ENCODE measurements around the gene GRPR.

The GRPR gene

GRCh38 chrX:16187024-16187760 is 63.8 kb downstream of the GRPR start:
- Mint-ChIP-seq H3K27ac (no peak overlapping the region), H3K27me3 (peaks cover 27% of the 10 kb centered on the region), H3K4me3 (no peak overlapping the region), H3K4me1 (peaks cover 13% of the 10 kb centered on the region), H3K9me3 (no peaks in the 10 kb centered on the region)
- ATAC-seq, result no peak
- DNase-seq, result no peak

GRCh38 chrX:16188687-16189086 is 65.3 kb downstream of the GRPR start:
- Mint-ChIP-seq H3K9me3 (no peaks in the 10 kb centered on the region), H3K27me3 (peaks cover 20% of the 10 kb centered on the region), H3K27ac (no peak overlapping the region), H3K4me3 (no peak overlapping the region), H3K4me1 (peaks cover 13% of the 10 kb centered on the region)
- no peak for ATAC-seq
- DNase-seq, result no peak

- ATAC-seq (no peak), DNase-seq (no peak)
- H3K9me3 Mint-ChIP-seq, result no peaks in the 10 kb centered on the region
- no peak overlapping the region for H3K4me3 Mint-ChIP-seq
- H3K27ac Mint-ChIP-seq, result peak overlapping the region in 1 of 2 donors; percentile 48
- no peaks in the 10 kb centered on the region for H3K4me1 Mint-ChIP-seq
- H3K27me3 Mint-ChIP-seq, result peaks cover 15% of the 10 kb centered on the region
Observed at GRCh38 chrX:16191605-16192004, 68.2 kb downstream of the GRPR start.

GRCh38 chrX:16196829-16197228 is 73.5 kb downstream of the GRPR start:
- Mint-ChIP-seq H3K27me3 (peaks cover 11% of the 10 kb centered on the region), H3K9me3 (peaks cover 0 to 3% of the 10 kb centered on the region in 2 donors), H3K27ac (no peak overlapping the region), H3K4me3 (no peak overlapping the region), H3K4me1 (no peaks in the 10 kb centered on the region)
- no peak for DNase-seq
- ATAC-seq, result no peak

- H3K4me3 Mint-ChIP-seq, result no peak overlapping the region
- ATAC-seq, result no peak
- no peak overlapping the region for H3K27ac Mint-ChIP-seq
- peaks cover 7% of the 10 kb centered on the region for H3K27me3 Mint-ChIP-seq
- peaks cover 0 to 5% of the 10 kb centered on the region in 2 donors for H3K9me3 Mint-ChIP-seq
- DNase-seq, result no peak
- no peaks in the 10 kb centered on the region for H3K4me1 Mint-ChIP-seq
Observed at GRCh38 chrX:16199343-16199742, 76.0 kb downstream of the GRPR start.

- Mint-ChIP-seq H3K4me3 (no peak overlapping the region), H3K9me3 (peaks cover 0 to 5% of the 10 kb centered on the region in 2 donors), H3K4me1 (no peaks in the 10 kb centered on the region), H3K27ac (no peak overlapping the region), H3K27me3 (no peaks in the 10 kb centered on the region)
- DNase-seq (no peak), ATAC-seq (no peak)
Observed at GRCh38 chrX:16202943-16203342, 79.6 kb downstream of the GRPR start.

Measured in stimulated activated naive CD8-positive, alpha-beta T cell treated with anti-CD3 and anti-CD28 coated beads, Interleukin-15, amount 100 ng/mL, for 72 hours (primary cell).